Measurements from ENCODE around the gene CEP85L. TPM values are rescaled to one million over a fixed set of nuclear protein-coding genes. Genes with fewer than 3 reads are reported as not detected.

Gene CEP85L
- total RNA-seq, 1 experiment from 2014 or later = 4.9 TPM

- intact Hi-C loops (cut with micrococcal nuclease) = no loop called here
- H3K4me2 ChIP-seq (ENCODE audit: low read length) = no peak within 1 kb of the TSS
- no TSS peak for BruUV-seq (replicated peaks)
- H4K20me1 ChIP-seq (ENCODE audit: insufficient read depth) = no peaks in the 10 kb centered on the region
- H3K4me1 ChIP-seq (ENCODE audit: control insufficient read depth in 1 of 2, insufficient read depth in 2 of 2, low read length in 2 of 2) = no peaks in the 10 kb centered on the region
- no peak within 1 kb of the TSS for H2AFZ ChIP-seq (ENCODE audit: low read depth, low read length, poor library complexity, severe bottlenecking)
- H3K79me2 ChIP-seq (ENCODE audit: insufficient read depth, low read length) = no peaks in the 10 kb centered on the region
- H3K9ac ChIP-seq (ENCODE audit: low read length) = no peak within 1 kb of the TSS
- no peak for ATAC-seq
- no peak for TF ChIP-seq ZFX (IDR thresholded peaks at IDR 0.05)
- no peak for TF ChIP-seq TCF7L2 (IDR thresholded peaks at IDR 0.05; ENCODE audit: borderline replicate concordance, extremely low read depth, insufficient read depth, insufficient read length)
- no peak for TF ChIP-seq SRF (IDR thresholded peaks at IDR 0.05; ENCODE audit: low read depth)
- no peaks in the 10 kb centered on the region for H3K9me2 ChIP-seq (ENCODE audit: insufficient read depth)
- no peaks in the 10 kb centered on the region for H3K9me3 ChIP-seq (ENCODE audit: control insufficient read depth in 1 of 2, insufficient read depth in 1 of 2, low read depth in 1 of 2, low read length in 2 of 2)
- no peak within 1 kb of the TSS for H3K27ac ChIP-seq (ENCODE audit: low read depth, low read length)
- ChIA-PET RAD21 (ENCODE audit: low non-redundant PET in 1 of 2, low total read pairs in 2 of 2, uncharacterized antibody in 2 of 2, unreplicated experiment in 2 of 2) (no interaction called here), CTCF (interaction anchor here (1.0 to 1.8 kb wide), 2 partner anchors 18 to 707 kb away, joined by 4 to 7 read pairs; no protein-coding TSS in a partner anchor), POLR2A (no interaction called here)
- DNase-seq (ENCODE audit: low read depth, low spot score) = no peak
- no peaks in the 10 kb centered on the region for H3K27me3 ChIP-seq (ENCODE audit: insufficient read depth, low read length)
- no peak within 1 kb of the TSS for H3K4me3 ChIP-seq (replicated peaks in 1 of 2; ENCODE audit: low read depth in 1 of 2, low read length in 2 of 2)
- no peaks in the 10 kb centered on the region for H3K36me3 ChIP-seq (ENCODE audit: control insufficient read depth in 1 of 2, insufficient read depth in 2 of 2, low read length in 2 of 2)
Measured at GRCh38 chr6:118548136-118548535, 103.3 kb downstream of the CEP85L start, which contains the start of gene PLN. PLN (plus strand) TSS chr6:118548296; CDS start chr6:118558922, 10,626 bp downstream.

DNA sequence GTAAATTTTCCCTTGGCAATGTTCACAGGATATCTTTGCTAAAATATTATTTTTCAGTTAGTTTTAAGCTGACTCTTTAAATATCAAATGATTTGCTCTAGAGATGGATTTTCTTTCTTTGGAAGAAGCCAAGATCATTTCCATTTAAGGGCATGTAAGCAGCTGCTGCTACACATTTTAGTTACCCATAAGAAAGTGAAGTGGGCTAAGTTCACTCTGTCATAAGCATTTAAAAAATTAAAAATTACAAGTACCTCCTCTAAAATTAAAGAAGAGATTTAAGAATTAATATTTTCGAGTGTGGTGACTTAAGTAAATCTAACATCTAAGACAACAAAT is 104.5 kb downstream of the CEP85L start:
- Histone ChIP-seq H3K4me3 (replicated peaks in 1 of 2; ENCODE audit: low read depth in 1 of 2, low read length in 2 of 2) (no peak overlapping the region), H3K27me3 (ENCODE audit: insufficient read depth, low read length) (no peaks in the 10 kb centered on the region), H3K9me3 (ENCODE audit: control insufficient read depth in 1 of 2, insufficient read depth in 1 of 2, low read depth in 1 of 2, low read length in 2 of 2) (no peaks in the 10 kb centered on the region), H4K20me1 (ENCODE audit: insufficient read depth) (no peaks in the 10 kb centered on the region), H3K4me1 (ENCODE audit: control insufficient read depth in 1 of 2, insufficient read depth in 2 of 2, low read length in 2 of 2) (no peaks in the 10 kb centered on the region), H3K79me2 (ENCODE audit: insufficient read depth, low read length) (no peaks in the 10 kb centered on the region), H3K9me2 (ENCODE audit: insufficient read depth) (no peaks in the 10 kb centered on the region), H3K27ac (ENCODE audit: low read depth, low read length) (no peak overlapping the region), H3K9ac (ENCODE audit: low read length) (no peak overlapping the region), H3K4me2 (ENCODE audit: low read length) (no peak overlapping the region), H3K36me3 (ENCODE audit: control insufficient read depth in 1 of 2, insufficient read depth in 2 of 2, low read length in 2 of 2) (no peaks in the 10 kb centered on the region), H2AFZ (ENCODE audit: low read depth, low read length, poor library complexity, severe bottlenecking) (no peak overlapping the region)
- no TSS peak for BruUV-seq (replicated peaks)
- intact Hi-C loops (cut with micrococcal nuclease) = no loop called here
- CTCF ChIA-PET = no interaction called here
- RAD21 ChIA-PET (ENCODE audit: low non-redundant PET in 1 of 2, low total read pairs in 2 of 2, uncharacterized antibody in 2 of 2, unreplicated experiment in 2 of 2) = no interaction called here
- TF ChIP-seq ZNF274 (IDR thresholded peaks at IDR 0.05; ENCODE audit: low read depth, low read length) = no peak
- TF ChIP-seq ATF3 (IDR thresholded peaks at IDR 0.05) = no peak
- no peak for TF ChIP-seq POLR2AphosphoS5 (IDR thresholded peaks at IDR 0.05; ENCODE audit: low read depth, low read length)
- no peak for TF ChIP-seq RAD21 (IDR thresholded peaks at IDR 0.05; ENCODE audit: low read depth)
- no peak for TF ChIP-seq POLR2A (IDR thresholded peaks at IDR 0.05; ENCODE audit: borderline replicate concordance, extremely low read depth, insufficient read depth, insufficient read length)
- no peak for TF ChIP-seq TCF7L2 (IDR thresholded peaks at IDR 0.05; ENCODE audit: borderline replicate concordance, extremely low read depth, insufficient read depth, insufficient read length)
- no peak for TF ChIP-seq ZFX (IDR thresholded peaks at IDR 0.05)
- POLR2A ChIA-PET = no interaction called here
- no peak for ATAC-seq
- no peak for DNase-seq (ENCODE audit: low read depth, low spot score)

Measured in HCT116 (cell line).